NB4 (cell line): ENCODE measurements around the gene SFMBT1.

ENCODE experiments used
- DNase-seq: peaks from one replicate; pipeline ENCODE4 v3.0.0; 2010; ENCODE audit warnings: low read depth
- H3K4me3 ChIP-seq: one replicate; pipeline ENCODE4 v1.5.1; 2011; ENCODE audit warnings: mild to moderate bottlenecking, low read depth, low read length, moderate library complexity
- CTCF ChIP-seq: IDR thresholded peaks from one replicate; pipeline ENCODE4 v1.5.1; 2012; ENCODE audit warnings: low read depth, low read length
- MAX ChIP-seq: IDR thresholded peaks from 2 replicates; pipeline ENCODE4 v1.6.1; 2011; ENCODE audit warnings: low read depth, low read length
- MYC ChIP-seq: IDR thresholded peaks from 2 replicates; pipeline ENCODE4 v1.6.1; 2011; ENCODE audit warnings: low read depth, low read length
- POLR2A ChIP-seq: IDR thresholded peaks from 2 replicates; pipeline ENCODE4 v1.6.1; 2011; ENCODE audit warnings: mild to moderate bottlenecking; ENCODE audit not compliant: insufficient read length; ENCODE audit errors: extremely low read depth

SFMBT1 gene

GRCh38 chr3:53044371-53044710 lies 1.5 kb downstream of the SFMBT1 start:
- DNase-seq = no peak
- H3K4me3 ChIP-seq = peak overlapping the region; percentile 72
- TF ChIP-seq MYC = no peak
- no peak for TF ChIP-seq CTCF
- TF ChIP-seq MAX = no peak
- no peak for TF ChIP-seq POLR2A

- no peak for DNase-seq
- TF ChIP-seq POLR2A = no peak
- TF ChIP-seq MAX = no peak
- no peak for TF ChIP-seq MYC
- TF ChIP-seq CTCF = no peak
- H3K4me3 ChIP-seq = no peak overlapping the region
Measured at GRCh38 chr3:53043738-53044137, 2.1 kb downstream of the SFMBT1 start.

GRCh38 chr3:53042651-53043050 lies 3.2 kb downstream of the SFMBT1 start:
- no peak overlapping the region for H3K4me3 ChIP-seq
- no peak for TF ChIP-seq POLR2A
- no peak for TF ChIP-seq MYC
- TF ChIP-seq CTCF = no peak
- no peak for TF ChIP-seq MAX
- DNase-seq = no peak

GRCh38 chr3:53040351-53040820 lies 5.5 kb downstream of the SFMBT1 start:
- DNase-seq = no peak
- no peak overlapping the region for H3K4me3 ChIP-seq
- TF ChIP-seq MYC = no peak
- TF ChIP-seq CTCF = no peak
- TF ChIP-seq POLR2A = no peak
- no peak for TF ChIP-seq MAX

GRCh38 chr3:53039376-53039752 lies 6.5 kb downstream of the SFMBT1 start:
- H3K4me3 ChIP-seq = no peak overlapping the region
- TF ChIP-seq CTCF (no peak), MYC (no peak), MAX (no peak), POLR2A (no peak)
- no peak for DNase-seq

GRCh38 chr3:53038679-53039375 lies 7.0 kb downstream of the SFMBT1 start:
- DNase-seq = no peak
- no peak overlapping the region for H3K4me3 ChIP-seq
- TF ChIP-seq MYC = no peak
